ENCODE data around the gene ULK3.
A peak's percentile ranks its signal among the peaks of the same experiment; 100 is the strongest.

ULK3 gene

GRCh38 chr15:74839526-74840395 is 3.2 kb downstream of the ULK3 start:
- no peak for DNase-seq

- DNase-seq = no peak
Observed at GRCh38 chr15:74838746-74839525, 4.0 kb downstream of the ULK3 start.

GRCh38 chr15:74838137-74838516 is 4.8 kb downstream of the ULK3 start:
- DNase-seq = no peak

- DNase-seq = no peak
Observed at GRCh38 chr15:74837482-74838136, 5.3 kb downstream of the ULK3 start.

GRCh38 chr15:74836846-74837245 is 6.1 kb downstream of the ULK3 start:
- no peak for DNase-seq

GRCh38 chr15:74835312-74835823 is 7.6 kb downstream of the ULK3 start:
- DNase-seq = peak; percentile 35 to 63

GRCh38 chr15:74833376-74834107 is 9.4 kb downstream of the ULK3 start:
- no peak for DNase-seq

- DNase-seq = no peak
Observed at GRCh38 chr15:74832826-74833225, 10.1 kb downstream of the ULK3 start.

- no peak for DNase-seq
Observed at GRCh38 chr15:74831813-74832495, 11.0 kb downstream of the ULK3 start.

- DNase-seq = no peak
Observed at GRCh38 chr15:74830868-74831267, 12.1 kb downstream of the ULK3 start.

- no peak for DNase-seq
Observed at GRCh38 chr15:74829991-74830390, 13.0 kb downstream of the ULK3 start.

- DNase-seq = no peak
Observed at GRCh38 chr15:74829486-74829885, 13.5 kb downstream of the ULK3 start.

GRCh38 chr15:74828835-74829234 is 14.1 kb downstream of the ULK3 start:
- DNase-seq = no peak

- no peak for DNase-seq
Observed at GRCh38 chr15:74827614-74828013, 15.3 kb downstream of the ULK3 start.

- no peak for DNase-seq
Observed at GRCh38 chr15:74826921-74827320, 16.0 kb downstream of the ULK3 start.

GRCh38 chr15:74826364-74826819 is 16.6 kb downstream of the ULK3 start, which contains the start of gene CPLX3:
CPLX3 (plus strand) TSS chr15:74826627; CDS start chr15:74826704, 77 bp downstream.
- no peak for DNase-seq

GRCh38 chr15:74825866-74826265 is 17.1 kb downstream of the ULK3 start:
- no peak for DNase-seq

- no peak for DNase-seq
Observed at GRCh38 chr15:74824976-74825375, 18.0 kb downstream of the ULK3 start.

- no peak for DNase-seq
Observed at GRCh38 chr15:74823324-74823723, 19.6 kb downstream of the ULK3 start.

- DNase-seq = no peak
Observed at GRCh38 chr15:74822233-74822632, 20.7 kb downstream of the ULK3 start.

GRCh38 chr15:74821790-74822158 is 21.2 kb downstream of the ULK3 start:
- no peak for DNase-seq
